H1 (cell line): Measurements from ENCODE around the gene SAE1. TPM values are rescaled to one million over a fixed set of nuclear protein-coding genes. Genes with fewer than 3 reads are reported as not detected.

ENCODE experiments used
- CTCF ChIA-PET: fragments of 300-600 bp; sonication (Branson Sonifier 250); formaldehyde crosslinking; loops from one replicate; lab custom pipeline; 2021; ENCODE audit not compliant: partially characterized antibody; lab: Charles Lee
- POLR2A ChIA-PET: fragments of 300-600 bp; sonication (Branson Sonifier 250); formaldehyde crosslinking; loops from one replicate; lab custom pipeline; 2021; ENCODE audit warnings: inconsistent platforms; ENCODE audit not compliant: partially characterized antibody; lab: Charles Lee
- DNase-seq, 2 experiments: peaks; one replicate each; pipeline versions ENCODE4 v3.0.0 to v3.0.0-alpha.2; 2010 to 2022; ENCODE audit warnings: low spot score in 2 of 2, low read depth in 1 of 2, mixed read lengths in 1 of 2
- FAIRE-seq: peaks from 2 replicates; lab custom pipeline; 2011; peaks lifted over from hg19 to GRCh38; lab: Jason Lieb, UNC
- H2AFZ ChIP-seq: 2 replicates; pipeline ENCODE4 v1.8.1; 2012; ENCODE audit warnings: low read length, inconsistent platforms
- H2AK5ac ChIP-seq: 2 replicates; pipeline ENCODE4 v1.6.1; 2013; ENCODE audit warnings: low read depth, low read length
- H2BK120ac ChIP-seq: replicated peaks from 2 replicates; pipeline ENCODE3; 2013; ENCODE audit warnings: low read depth, low read length, inconsistent platforms
- H2BK12ac ChIP-seq: 2 replicates; pipeline ENCODE4 v1.6.1; 2013; ENCODE audit warnings: low read depth, low read length
- H2BK15ac ChIP-seq: 2 replicates; pipeline ENCODE4 v1.6.1; 2013; ENCODE audit warnings: low read length
- H2BK20ac ChIP-seq: 2 replicates; pipeline ENCODE4 v1.6.1; 2013; ENCODE audit warnings: low read length
- H2BK5ac ChIP-seq: 2 replicates; pipeline ENCODE4 v1.6.1; 2013; ENCODE audit warnings: low read depth, low read length
- H3K14ac ChIP-seq: 2 replicates; pipeline ENCODE4 v1.6.1; 2013; ENCODE audit warnings: inconsistent platforms; ENCODE audit not compliant: insufficient read length
- H3K18ac ChIP-seq: 2 replicates; pipeline ENCODE4 v1.6.1; 2013; ENCODE audit warnings: low read length; ENCODE audit errors: extremely low read depth
- H3K23ac ChIP-seq: 2 replicates; pipeline ENCODE4 v1.6.1; 2013; ENCODE audit warnings: inconsistent platforms; ENCODE audit not compliant: insufficient read length
- H3K23me2 ChIP-seq: 2 replicates; pipeline ENCODE4 v1.6.1; 2013; ENCODE audit warnings: low read depth, low read length
- H3K27ac ChIP-seq: 2 replicates; pipeline ENCODE4 v1.6.1; 2011; ENCODE audit warnings: low read depth, low read length, inconsistent platforms
- H3K27me3 ChIP-seq, 4 experiments: replicated peaks in 1 of 4; 1 replicate in 1 of 4; 2 replicates in 3 of 4; pipeline versions ENCODE4 v1.6.1 to v1.8.1; 2011 to 2013; ENCODE audit warnings: low read length in 3 of 4, mild to moderate bottlenecking in 3 of 4, inconsistent platforms in 2 of 4, mixed read lengths in 2 of 4, moderate library complexity in 1 of 4; ENCODE audit not compliant: control insufficient read depth in 3 of 4, insufficient read depth in 3 of 4; ENCODE audit errors: extremely low read depth in 1 of 4
- H3K36me3 ChIP-seq, 4 experiments: 2 replicates each; pipeline versions ENCODE4 v1.6.1 to v1.8.1; 2011 to 2013; ENCODE audit warnings: mild to moderate bottlenecking in 4 of 4, low read length in 3 of 4, moderate library complexity in 2 of 4, control low read depth in 1 of 4, inconsistent platforms in 1 of 4; ENCODE audit not compliant: insufficient read depth in 4 of 4, control insufficient read depth in 2 of 4
- H3K4ac ChIP-seq: replicated peaks from 2 replicates; pipeline ENCODE3; 2013; ENCODE audit warnings: low read length, low read depth, mixed read lengths, inconsistent platforms; ENCODE audit not compliant: insufficient read length
- H3K4me1 ChIP-seq, 4 experiments: replicated peaks in 1 of 4; 1 replicate in 1 of 4; 2 replicates in 3 of 4; pipeline versions ENCODE4 v1.6.1 to v1.8.1; 2011 to 2013; ENCODE audit warnings: low read length in 3 of 4, inconsistent platforms in 2 of 4, mixed read lengths in 1 of 4; ENCODE audit not compliant: insufficient read depth in 4 of 4, control insufficient read depth in 3 of 4
- H3K4me2 ChIP-seq, 2 experiments: 2 replicates each; pipeline versions ENCODE4 v1.6.1 to v1.8.1; 2011 to 2013; ENCODE audit warnings: low read depth in 2 of 2, low read length in 2 of 2, control low read depth in 1 of 2, inconsistent platforms in 1 of 2, mild to moderate bottlenecking in 1 of 2; ENCODE audit not compliant: insufficient read depth in 1 of 2
- H3K4me3 ChIP-seq, 4 experiments: fragments of 200-600, 300-600 bp in 1 of 4; sonication (generic), shearing (Covaris generic), sonication (Bioruptor Twin) in 1 of 4; 2 replicates each; pipeline versions ENCODE4 v1.5.1 to v1.8.1; 2011 to 2016; ENCODE audit warnings: low read length in 4 of 4, low read depth in 3 of 4, control low read depth in 2 of 4, inconsistent platforms in 2 of 4, mild to moderate bottlenecking in 2 of 4, mixed read lengths in 1 of 4, moderate library complexity in 1 of 4; ENCODE audit not compliant: insufficient read depth in 2 of 4; ENCODE audit errors: extremely low read depth in 1 of 4
- H3K56ac ChIP-seq: replicated peaks from 2 replicates; pipeline ENCODE3; 2013; ENCODE audit warnings: low read depth, mild to moderate bottlenecking, mixed read lengths, low read length, inconsistent platforms; ENCODE audit not compliant: insufficient read length
- H3K79me1 ChIP-seq: 2 replicates; pipeline ENCODE4 v1.6.1; 2013; ENCODE audit warnings: low read depth, low read length, control low read depth
- H3K79me2 ChIP-seq, 2 experiments: 2 replicates each; pipeline versions ENCODE4 v1.6.1 to v1.8.1; 2012 to 2013; ENCODE audit warnings: low read length in 2 of 2, mild to moderate bottlenecking in 2 of 2, inconsistent platforms in 1 of 2; ENCODE audit not compliant: insufficient read depth in 2 of 2, control insufficient read depth in 1 of 2
- H3K9ac ChIP-seq, 4 experiments: replicated peaks in 1 of 4; 1 replicate in 1 of 4; 2 replicates in 3 of 4; pipeline versions ENCODE4 v1.6.1 to v1.8.1; 2011 to 2013; ENCODE audit warnings: low read depth in 3 of 4, low read length in 3 of 4, control low read depth in 2 of 4, mild to moderate bottlenecking in 2 of 4, moderate library complexity in 2 of 4, inconsistent platforms in 1 of 4; ENCODE audit errors: extremely low read depth in 1 of 4
- H3K9me3 ChIP-seq, 2 experiments: 2 replicates each; pipeline versions ENCODE4 v1.6.1 to v1.8.1; 2012 to 2013; ENCODE audit warnings: mild to moderate bottlenecking in 2 of 2, moderate library complexity in 2 of 2, control low read depth in 1 of 2, inconsistent platforms in 1 of 2, low read depth in 1 of 2, low read length in 1 of 2, mixed read lengths in 1 of 2; ENCODE audit not compliant: insufficient read depth in 2 of 2
- H4K20me1 ChIP-seq, 2 experiments: replicated peaks in 1 of 2; 2 replicates each; pipeline versions ENCODE3 to v1.8.1; 2011 to 2013; ENCODE audit warnings: inconsistent platforms in 2 of 2, low read length in 2 of 2, mild to moderate bottlenecking in 1 of 2; ENCODE audit not compliant: insufficient read depth in 2 of 2, control insufficient read depth in 1 of 2
- H4K5ac ChIP-seq: 2 replicates; pipeline ENCODE4 v1.6.1; 2013; ENCODE audit warnings: low read length, low read depth, mixed read lengths, inconsistent platforms; ENCODE audit not compliant: insufficient read length
- H4K8ac ChIP-seq: 2 replicates; pipeline ENCODE4 v1.8.0; 2013; ENCODE audit warnings: mild to moderate bottlenecking, moderate library complexity, low read length, inconsistent platforms; ENCODE audit not compliant: insufficient read depth; ENCODE audit errors: extremely low read depth
- H4K91ac ChIP-seq: replicated peaks from 2 replicates; pipeline ENCODE3; 2013; ENCODE audit warnings: low read length, mixed read lengths, inconsistent platforms; ENCODE audit not compliant: insufficient read length
- CHD1 ChIP-seq: IDR thresholded peaks from 2 replicates; pipeline ENCODE4 v1.6.1; 2012; ENCODE audit warnings: low read depth, low read length, improper control_type of control experiment
- GTF2F1 ChIP-seq: IDR thresholded peaks from 2 replicates; pipeline ENCODE4 v1.6.1; 2012; ENCODE audit warnings: low read depth, low read length, improper control_type of control experiment, borderline replicate concordance
- HDAC2 ChIP-seq, 2 experiments: fragments of 300-600 bp in 1 of 2; sonication (generic) in 1 of 2; IDR thresholded peaks; 2 replicates each; pipeline ENCODE4 v1.6.1; 2011 to 2012; ENCODE audit warnings: low read depth in 2 of 2, low read length in 2 of 2, mild to moderate bottlenecking in 2 of 2, moderate library complexity in 2 of 2, borderline replicate concordance in 1 of 2, inconsistent platforms in 1 of 2
- PHF8 ChIP-seq: fragments of 200-600 bp; sonication (generic); conservative IDR thresholded peaks from 2 replicates; pipeline ENCODE4 v1.7.1; 2012; ENCODE audit warnings: low read depth, mild to moderate bottlenecking, inconsistent platforms, low read length, moderate library complexity
- SIRT6 ChIP-seq: IDR thresholded peaks from one replicate; pipeline ENCODE4 v1.7.1; 2012; ENCODE audit warnings: low read length, inconsistent platforms
- SIX5 ChIP-seq: IDR thresholded peaks from 2 replicates; pipeline ENCODE4 v1.6.1; 2011; ENCODE audit warnings: mild to moderate bottlenecking, low read depth, low read length
- TCF12 ChIP-seq: IDR thresholded peaks from 2 replicates; pipeline ENCODE4 v1.6.1; 2011; ENCODE audit warnings: low read depth, mild to moderate bottlenecking, low read length
- WGBS, 2 experiments: shearing (Covaris generic) in 1 of 2; methylation state at CpG; one replicate each; pipeline versions ENCODE4 v1.1.6 to v1.1.7; 2013 to 2015; ENCODE audit warnings: low lambda C conversion rate in 2 of 2, mixed read lengths in 2 of 2, inconsistent platforms in 1 of 2, low coverage in 1 of 2, missing lambda C conversion rate in 1 of 2; ENCODE audit not compliant: insufficient replicate concordance in 2 of 2, insufficient coverage in 1 of 2, insufficient read length in 1 of 2; ENCODE audit errors: extremely low coverage in 1 of 2, missing lambda C conversion rate in 1 of 2; 5-methylcytosine and 5-hydroxymethylcytosine counted together
- polyA plus RNA-seq, 7 experiments: library from polyadenylated mRNA; depleted of rRNA in 3 of 7; stranded (reverse) in 5 of 7; unstranded in 2 of 7; fragments of >200 nt in 5 of 7; fragments of 200-250 nt in 2 of 7; gene quantifications; 1 replicate in 5 of 7; 2 replicates in 1 of 7; 4 replicates in 1 of 7; pipeline versions ENCODE4 v1.2.1 to v1.2.3, GENCODE V29; 2011 to 2013; ENCODE audit warnings: missing spikeins in 2 of 7, mixed read lengths in 2 of 7
- total RNA-seq: library from RNA; stranded (reverse); fragmentation: NEBNext Ultra II Directional; extraction: Animal tissue kit (Norgen Biotek cat#: 25700); gene quantifications from 2 replicates; pipeline ENCODE4 v1.2.1, GENCODE V29; 2021
- TF ChIP-seq, protein P1 (sequence below): IDR thresholded peaks from 2 replicates; pipeline ENCODE4 v1.6.1; 2012; ENCODE audit warnings: inconsistent platforms

The SAE1 gene
- total and polyA plus RNA-seq, 2 of the 8 experiments (the other 6 are each of a cell fraction or from before 2014, with no cell fraction given) = 213 to 268 TPM

DNA sequence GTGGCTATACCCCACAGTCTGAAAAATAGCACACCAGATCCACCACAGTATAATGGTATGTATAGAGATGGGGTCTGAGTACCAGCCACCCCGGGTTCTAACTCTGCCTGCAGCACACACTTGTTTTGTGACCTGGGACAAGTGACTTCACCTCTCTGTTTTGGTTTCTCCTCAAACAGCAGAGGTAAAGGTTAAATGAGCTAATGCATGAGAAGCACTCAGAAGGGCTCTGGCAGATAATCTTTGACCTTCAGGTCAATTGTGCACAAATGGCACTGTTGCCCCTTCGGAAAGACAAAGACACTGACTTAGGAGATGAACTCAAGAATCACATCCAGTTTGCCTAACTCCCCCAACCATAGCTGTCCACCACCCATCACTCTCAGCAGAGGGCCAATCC, 24.8 kb upstream of the SAE1 start:
- 51% methylated on average over 2 of the region's 2 CpGs; no CpG with 5 or more reads in 1 of the 2 experiments for WGBS, 2 experiments
- no peak overlapping the region for H2BK5ac ChIP-seq
- no peak overlapping the region for H4K91ac ChIP-seq
- H3K9me3 ChIP-seq = no peaks in the 10 kb centered on the region
- no peak overlapping the region for H3K4me2 ChIP-seq
- H3K56ac ChIP-seq = no peak overlapping the region
- H3K23me2 ChIP-seq = peaks cover 8% of the 10 kb centered on the region
- H3K14ac ChIP-seq = no peak overlapping the region
- peaks cover 25% of the 10 kb centered on the region for H3K79me1 ChIP-seq
- H2BK12ac ChIP-seq = no peak overlapping the region
- no peak overlapping the region for H3K4me3 ChIP-seq
- peaks cover 2 to 3% of the 10 kb centered on the region in 2 experiments for H4K20me1 ChIP-seq
- DNase-seq = no peak
- H3K27ac ChIP-seq = no peak overlapping the region
- H2AK5ac ChIP-seq = no peak overlapping the region; the same call in 1 of the 2 replicates
- no peak overlapping the region; a peak in 1 of 7 replicates for H3K9ac ChIP-seq
- H2BK20ac ChIP-seq = no peak overlapping the region; the same call in 1 of the 2 replicates
- peaks cover 0 to 36% (median 2%) of the 10 kb centered on the region in 4 experiments; a peak in 4 of 8 replicates for H3K36me3 ChIP-seq
- H4K8ac ChIP-seq = no peak overlapping the region
- H4K5ac ChIP-seq = no peak overlapping the region
- no peak overlapping the region for H3K4ac ChIP-seq
- POLR2A ChIA-PET = interaction anchor here (0.7 to 12.2 kb wide), 9 partner anchors 10 to 60 kb away, joined by 3 to 209 read pairs (median 4); no protein-coding TSS in a partner anchor
- peaks cover 3 to 20% (median 14%) of the 10 kb centered on the region in 4 experiments; a peak in 6 of 7 replicates for H3K4me1 ChIP-seq
- H3K27me3 ChIP-seq = no peaks in the 10 kb centered on the region
- CTCF ChIA-PET = interaction anchor here (1.2 to 2.0 kb wide), 4 partner anchors 20 to 93 kb away, joined by 3 to 9 read pairs (median 6); partner anchors contain the start of gene SAE1
- peaks cover 14 to 90% of the 10 kb centered on the region in 2 experiments for H3K79me2 ChIP-seq
- no peak overlapping the region for H2AFZ ChIP-seq
- no peak overlapping the region for H3K18ac ChIP-seq
- TF ChIP-seq CHD1 = no peak
- no peak for TF ChIP-seq SIRT6
- no peak for TF ChIP-seq HDAC2 (IDR thresholded peaks at IDR 0.05; ENCODE audit: borderline replicate concordance in 1 of 2, low read depth in 2 of 2, low read length in 2 of 2)
- TF ChIP-seq GTF2F1 = no peak
- TF ChIP-seq SIX5 = no peak
- TF ChIP-seq, protein P1, sequence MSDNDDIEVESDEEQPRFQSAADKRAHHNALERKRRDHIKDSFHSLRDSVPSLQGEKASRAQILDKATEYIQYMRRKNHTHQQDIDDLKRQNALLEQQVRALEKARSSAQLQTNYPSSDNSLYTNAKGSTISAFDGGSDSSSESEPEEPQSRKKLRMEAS = no peak
- no peak for TF ChIP-seq PHF8
- TF ChIP-seq TCF12 = no peak
- H2BK120ac ChIP-seq = no peak overlapping the region
- no peak overlapping the region for H2BK15ac ChIP-seq
- H3K23ac ChIP-seq = no peak overlapping the region
- FAIRE-seq = no peak
